C4-2B (cell line): Measurements from ENCODE around the gene SASH1.

Source experiments
- CTCF ChIP-seq: fragments of 450-650 bp; conservative IDR thresholded peaks from 2 replicates; pipeline ENCODE4 v1.5.1; 2017; ENCODE audit warnings: mild to moderate bottlenecking
- ZFX ChIP-seq: fragments of 450-650 bp; IDR thresholded peaks from 2 replicates; pipeline ENCODE4 v1.6.1; 2017

GRCh38 chr6:148502083-148502772, 159.6 kb downstream of the SASH1 start:
- no peak for TF ChIP-seq CTCF
- no peak for TF ChIP-seq ZFX
